NCI-H1930 (cell line): ENCODE data around the gene PNPLA2.

Experiments used
- DNase-seq, 2 experiments: peaks; one replicate each; lab custom pipeline; 2025; lab: John Stamatoyannopoulos, UW

The PNPLA2 gene

GRCh38 chr11:786235-787083 is 32.3 kb upstream of the PNPLA2 start:
- no peak for DNase-seq

- no peak for DNase-seq
These were observed 31.5 kb upstream of the PNPLA2 start for GRCh38 chr11:787084-787675.

GRCh38 chr11:788009-788640 is 30.6 kb upstream of the PNPLA2 start:
- no peak for DNase-seq

- DNase-seq = no peak
These were observed 29.5 kb upstream of the PNPLA2 start for GRCh38 chr11:788953-789940.

- peak; percentile 56 to 85 for DNase-seq
These were observed 28.8 kb upstream of the PNPLA2 start, which contains the start of gene CEND1 for GRCh38 chr11:789943-790342. TSS of gene CEND1 (minus strand) at chr11:790090. CDS start at chr11:788576, 1,514 bp downstream.

DNA sequence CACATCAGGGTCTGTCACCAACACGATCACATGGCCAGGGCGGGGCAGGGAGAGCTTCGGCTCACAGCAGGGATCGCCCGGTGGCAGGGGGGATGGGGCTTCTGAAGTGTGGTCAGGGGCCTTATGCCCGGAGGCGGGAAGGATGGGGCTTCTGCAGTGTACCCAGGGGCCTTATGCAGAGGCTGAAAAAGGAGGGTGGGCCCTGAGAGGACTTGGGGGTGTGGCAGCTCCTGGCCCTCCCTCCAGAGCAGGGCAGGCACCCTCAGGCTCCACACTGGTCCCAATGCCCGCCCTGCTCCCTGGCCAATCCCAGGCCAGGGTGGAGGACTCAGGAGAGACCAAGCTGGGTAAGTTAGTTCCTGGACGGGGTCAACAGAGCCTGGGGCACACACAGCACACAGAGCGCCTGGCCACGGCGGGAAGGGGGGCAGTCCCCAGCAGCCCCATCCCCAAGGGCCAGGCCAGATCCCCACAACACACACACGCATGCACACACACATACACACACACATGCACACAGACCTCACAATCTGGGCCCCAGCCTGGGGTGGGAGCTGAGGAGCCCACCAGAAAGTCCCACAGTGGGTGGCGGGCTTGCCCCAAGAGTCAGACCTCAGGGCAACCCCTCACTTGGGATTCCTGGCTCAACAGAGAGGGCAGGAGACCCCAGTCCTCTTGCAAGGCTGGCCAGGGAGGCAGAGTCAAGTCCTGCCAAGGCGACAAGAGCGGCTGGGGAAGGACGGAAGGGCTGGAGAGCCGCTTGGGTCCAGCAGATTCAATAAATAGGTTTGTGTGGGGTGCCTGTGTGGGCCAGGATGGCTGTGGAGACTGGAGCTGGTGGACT is 27.8 kb upstream of the PNPLA2 start:
- DNase-seq = no peak

DNA sequence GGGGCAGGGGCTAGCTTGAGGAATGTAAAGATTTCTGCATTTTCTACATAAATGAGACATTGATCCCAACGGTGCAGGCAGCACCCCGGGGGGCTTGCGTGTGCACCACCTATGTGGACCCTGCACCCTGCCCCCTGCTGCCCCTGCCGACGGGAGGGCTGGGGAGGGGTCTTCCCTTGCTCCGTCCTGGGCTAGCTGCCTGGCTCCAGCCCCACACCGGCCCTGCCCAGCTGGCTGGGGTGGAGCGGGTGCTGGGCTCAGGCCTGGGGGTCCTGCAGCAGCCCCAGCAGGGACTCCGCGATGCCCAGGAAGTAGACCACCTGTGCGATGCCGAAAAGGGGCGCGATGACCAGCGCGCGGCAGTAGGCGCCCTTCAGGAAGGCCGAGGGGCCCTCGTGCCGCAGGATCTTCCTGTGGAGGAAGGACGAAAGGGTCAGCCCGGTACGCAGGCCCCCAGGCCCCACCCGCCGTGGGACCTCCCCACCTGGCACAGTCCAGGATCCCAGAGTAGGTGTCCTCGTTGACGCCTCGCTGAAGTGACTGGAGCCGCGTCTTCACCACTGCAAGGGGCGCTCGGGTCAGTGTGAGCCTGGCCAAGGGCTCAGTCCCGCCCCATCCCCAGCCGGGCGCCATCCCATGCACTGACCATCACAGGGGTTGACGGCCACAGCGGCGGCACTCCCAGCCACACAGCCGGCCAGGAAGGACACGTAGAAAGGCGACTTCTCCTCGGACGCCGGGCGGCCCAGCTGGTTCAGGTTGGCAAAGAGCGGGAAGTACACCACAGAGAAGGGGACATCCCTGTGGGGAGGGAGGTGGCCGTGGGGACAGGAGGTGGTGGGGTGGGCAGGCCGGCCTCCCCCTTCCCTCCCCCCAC is 26.8 kb upstream of the PNPLA2 start:
- no peak for DNase-seq

DNA sequence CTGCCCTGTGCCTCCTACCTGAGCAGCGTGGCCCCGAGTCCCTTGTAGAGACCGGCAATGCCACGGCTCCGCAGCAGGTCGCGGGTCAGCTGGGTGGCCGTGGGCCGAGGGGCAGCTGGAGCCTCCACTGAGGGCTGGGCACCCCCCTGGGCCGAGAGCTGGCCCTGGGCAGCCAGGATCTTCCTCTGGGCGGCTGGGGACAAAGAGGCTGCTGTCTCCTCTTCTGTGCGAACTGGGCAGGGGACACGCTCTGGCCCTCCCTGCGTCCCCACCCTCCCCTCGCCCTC is 26.2 kb upstream of the PNPLA2 start:
- DNase-seq = no peak

DNA sequence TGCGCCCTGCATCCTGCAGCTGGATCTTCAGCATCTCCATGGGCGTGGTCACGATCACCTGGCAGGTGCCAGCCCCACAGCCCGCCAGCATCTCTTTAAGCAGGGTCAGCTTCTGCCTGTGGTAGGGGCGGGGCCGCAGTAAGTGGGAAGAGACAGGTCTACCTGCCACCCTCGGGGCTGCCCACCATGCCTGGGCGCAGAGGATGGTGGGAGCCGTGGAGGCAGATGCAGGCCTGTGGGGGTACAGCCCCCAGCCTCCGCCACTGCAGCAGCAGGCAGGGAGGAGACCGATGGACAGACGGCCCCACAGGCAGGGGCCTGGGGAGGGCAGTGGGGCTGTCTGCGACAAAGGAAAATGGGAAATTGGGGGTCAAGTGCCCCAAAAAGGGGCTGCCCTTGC is 25.8 kb upstream of the PNPLA2 start:
- no peak for DNase-seq

DNA sequence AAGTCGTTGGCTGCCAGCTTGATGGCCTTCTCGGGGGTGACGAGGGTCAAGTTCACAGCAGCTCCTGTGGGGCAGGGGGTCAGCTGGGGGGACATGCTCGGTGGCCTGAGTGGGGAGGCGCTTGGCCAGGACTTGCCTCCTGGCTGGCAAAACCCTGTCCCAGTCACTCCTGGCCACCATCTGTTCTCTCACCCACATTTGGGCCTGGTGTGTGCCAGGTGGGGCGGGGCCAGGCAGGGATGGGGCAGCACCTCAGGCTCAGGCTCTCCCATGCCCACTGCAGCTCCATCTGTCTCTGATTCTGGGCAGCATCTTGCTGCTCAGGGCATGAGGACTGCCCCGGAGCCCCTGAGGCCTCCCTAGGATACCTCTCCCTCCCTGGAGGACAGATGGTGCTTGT is 25.2 kb upstream of the PNPLA2 start:
- no peak for DNase-seq

DNA sequence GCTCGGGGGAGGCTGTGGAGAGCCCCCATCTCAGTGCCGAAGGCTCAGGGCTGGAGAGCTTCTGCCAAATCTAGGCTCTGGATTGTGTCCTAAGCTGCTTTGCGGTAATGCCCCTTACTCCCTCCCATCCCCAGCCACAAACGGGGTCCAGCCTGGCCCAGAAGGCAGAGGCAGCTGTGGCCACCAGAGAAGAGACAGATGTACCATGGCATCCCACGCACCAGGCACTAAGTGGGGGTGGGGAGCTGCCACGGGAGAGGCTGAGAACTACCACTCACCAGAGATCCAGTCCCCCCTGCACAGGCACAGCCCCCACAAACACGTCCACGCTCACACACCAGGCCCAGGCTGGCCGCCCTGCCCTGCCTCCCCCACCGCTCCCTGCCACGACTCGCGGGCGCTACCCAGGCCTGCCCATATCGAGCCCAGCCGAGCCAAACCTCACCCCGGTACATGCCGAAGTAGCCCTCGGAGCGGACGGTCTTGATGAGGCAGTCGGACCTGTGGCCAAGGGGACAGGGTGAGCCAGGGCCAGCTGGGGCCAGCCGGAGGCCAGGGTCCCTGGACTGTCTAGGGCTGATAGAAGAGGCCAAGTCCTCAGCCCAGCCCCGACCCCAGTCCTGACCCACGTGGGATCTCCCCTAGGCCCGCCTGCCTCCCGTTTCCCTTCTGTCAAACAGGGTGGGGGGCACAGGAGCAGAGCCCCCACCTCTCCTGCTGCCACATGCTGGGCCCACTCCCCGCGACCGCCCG is 24.5 kb upstream of the PNPLA2 start:
- DNase-seq = no peak

DNA sequence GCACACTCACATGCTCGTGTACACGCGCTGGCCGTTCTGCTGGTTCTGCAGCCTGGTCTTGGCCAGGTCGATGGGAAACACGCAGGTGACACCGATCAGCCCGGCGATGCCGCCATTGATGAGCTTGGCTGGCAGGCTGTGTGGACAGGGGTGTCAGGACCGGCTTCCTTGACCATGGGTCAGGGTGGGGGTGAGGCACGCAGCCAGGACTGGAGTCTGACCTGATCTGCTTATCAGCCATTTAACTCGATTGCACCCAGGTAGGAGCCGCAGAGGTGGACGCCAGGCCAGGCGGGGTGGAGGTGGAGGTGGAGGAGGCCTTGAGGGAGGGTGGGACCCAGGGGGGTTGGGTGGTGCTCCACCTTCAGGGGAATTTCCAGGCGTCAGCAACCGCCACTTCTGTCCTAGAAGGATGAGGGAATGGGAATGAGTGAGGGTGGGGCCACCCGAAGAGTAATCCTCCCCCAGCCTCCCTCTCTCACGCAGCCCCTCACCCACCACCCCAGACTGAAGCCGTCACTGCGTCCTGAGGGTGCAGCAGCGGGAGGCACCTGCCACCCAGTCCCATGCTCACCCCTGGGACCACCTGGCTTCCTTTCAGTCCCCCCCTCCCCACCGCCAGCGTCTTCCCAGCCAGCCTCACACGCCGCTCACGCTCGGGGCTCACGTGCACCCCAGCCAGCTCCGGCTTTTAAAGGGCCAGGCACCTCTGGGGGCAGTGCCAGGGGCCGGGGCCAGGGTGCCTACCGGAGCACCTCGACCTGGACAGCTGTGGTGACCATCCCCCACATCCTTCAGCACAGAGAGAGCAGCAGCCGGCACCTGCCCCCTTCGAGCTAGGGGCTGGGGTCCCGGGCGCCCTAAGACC is 23.7 kb upstream of the PNPLA2 start:
- no peak for DNase-seq

- peak in 1 of 2 experiments; percentile 22 for DNase-seq
These were observed 22.8 kb upstream of the PNPLA2 start for GRCh38 chr11:795634-796564.

DNA sequence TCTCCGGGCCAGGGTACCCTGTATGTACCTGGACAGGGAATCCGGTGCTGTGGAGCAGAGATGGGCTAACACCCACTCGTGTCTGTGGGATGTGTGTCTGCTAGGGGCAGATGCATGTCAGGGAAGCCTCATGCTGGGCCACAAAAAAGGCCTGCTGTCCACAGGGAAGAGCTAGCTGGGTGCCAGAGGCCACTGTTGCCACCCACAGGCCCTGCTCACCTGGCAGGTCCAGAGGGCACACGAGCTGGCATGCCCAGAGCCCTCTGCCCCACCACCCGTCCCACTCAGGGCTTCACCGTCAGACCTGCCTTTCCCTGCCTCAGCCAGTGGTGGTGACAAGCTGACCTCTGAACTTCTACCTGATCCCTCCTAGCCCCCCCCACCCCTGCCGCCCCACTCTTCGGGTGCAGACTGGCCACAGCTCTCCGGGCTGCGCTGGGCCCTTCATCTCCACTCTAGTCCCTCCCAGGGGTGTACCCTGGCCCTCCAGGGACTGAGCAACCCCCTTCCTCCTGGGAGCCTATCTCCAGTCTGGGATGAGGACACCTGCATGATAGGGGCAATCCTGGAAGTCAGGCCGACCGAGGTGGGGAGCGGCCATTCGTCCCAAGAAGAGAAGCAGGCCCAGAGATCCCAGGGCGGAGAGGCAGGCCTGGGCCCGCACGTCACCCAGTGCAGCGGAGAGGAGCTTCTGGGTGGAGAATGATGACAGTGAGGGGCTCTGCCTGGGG is 22.0 kb upstream of the PNPLA2 start:
- no peak for DNase-seq

GRCh38 chr11:797296-798092 is 21.2 kb upstream of the PNPLA2 start:
- peak; percentile 44 to 81 for DNase-seq
